HL-60 (cell line): Measurements from ENCODE around the gene VARS1.

Experiments used
- CTCF ChIP-seq: IDR thresholded peaks from one replicate; pipeline ENCODE4 v1.5.1; 2011; ENCODE audit warnings: low read length, control low read depth, inconsistent platforms; ENCODE audit not compliant: insufficient read depth
- SPI1 ChIP-seq: IDR thresholded peaks from 2 replicates; pipeline ENCODE4 v1.6.1; 2012; ENCODE audit warnings: low read depth, mild to moderate bottlenecking, borderline replicate concordance

DNA sequence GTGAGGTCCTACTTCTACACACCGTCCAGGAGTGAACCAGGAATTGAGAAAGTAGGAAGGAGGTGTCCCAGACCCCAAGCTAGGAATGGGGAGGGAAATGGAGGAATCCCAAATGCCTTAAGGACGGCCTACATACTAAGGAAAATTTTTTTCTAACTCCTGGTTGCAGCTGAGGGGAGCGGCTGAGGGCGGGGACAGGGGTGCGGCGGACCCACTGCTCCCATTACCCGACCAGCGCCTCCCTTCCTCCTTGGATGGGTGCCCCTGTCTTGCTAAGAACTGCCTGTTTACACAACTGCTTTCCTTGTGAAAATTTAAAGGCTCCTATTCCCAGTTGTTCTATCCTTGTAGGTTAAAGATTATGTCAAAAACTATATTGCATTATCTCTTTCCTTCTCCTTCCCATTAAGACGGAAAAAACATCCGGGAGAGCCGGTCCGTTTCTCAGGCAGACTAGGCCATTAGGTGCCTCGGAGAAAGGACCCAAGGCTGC is 31.3 kb upstream of the VARS1 start:
- TF ChIP-seq CTCF, result no peak
- TF ChIP-seq SPI1, result no peak
